Measurements from ENCODE around the gene RBFOX2. TPM values are rescaled to one million over a fixed set of nuclear protein-coding genes. Genes with fewer than 3 reads are reported as not detected.

The RBFOX2 gene
- total and polyA plus RNA-seq, 2 of the 13 experiments (the other 11 are each of a cell fraction or from before 2014, with no cell fraction given): 37.3 to 40.4 TPM

DNA sequence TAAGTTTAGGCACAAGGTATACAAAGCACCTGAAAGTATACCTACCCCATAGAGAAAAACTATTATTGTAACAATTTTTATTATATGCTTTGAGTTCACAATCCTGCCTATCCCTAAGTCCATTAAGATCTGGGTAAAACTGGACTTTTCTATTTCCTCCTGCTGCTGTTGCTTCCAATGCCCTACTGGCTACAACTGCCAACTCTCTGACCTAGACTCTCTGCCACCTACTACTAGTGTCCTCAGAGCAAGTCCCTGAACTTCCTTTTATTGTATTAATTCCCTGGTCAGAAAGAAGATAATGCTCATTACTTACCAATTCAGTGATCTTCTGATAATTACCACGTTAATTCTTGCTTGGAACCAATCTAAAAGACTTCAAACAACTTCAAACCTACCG lies 70.3 kb downstream of the RBFOX2 start (continued):
- TF ChIP-seq RORA (CRISPR knock-in tag; IDR thresholded peaks at IDR 0.05): no peak
- TF ChIP-seq ZSCAN31 (CRISPR knock-in tag; IDR thresholded peaks at IDR 0.05; ENCODE audit: low read depth): no peak
- TF ChIP-seq, protein P1, sequence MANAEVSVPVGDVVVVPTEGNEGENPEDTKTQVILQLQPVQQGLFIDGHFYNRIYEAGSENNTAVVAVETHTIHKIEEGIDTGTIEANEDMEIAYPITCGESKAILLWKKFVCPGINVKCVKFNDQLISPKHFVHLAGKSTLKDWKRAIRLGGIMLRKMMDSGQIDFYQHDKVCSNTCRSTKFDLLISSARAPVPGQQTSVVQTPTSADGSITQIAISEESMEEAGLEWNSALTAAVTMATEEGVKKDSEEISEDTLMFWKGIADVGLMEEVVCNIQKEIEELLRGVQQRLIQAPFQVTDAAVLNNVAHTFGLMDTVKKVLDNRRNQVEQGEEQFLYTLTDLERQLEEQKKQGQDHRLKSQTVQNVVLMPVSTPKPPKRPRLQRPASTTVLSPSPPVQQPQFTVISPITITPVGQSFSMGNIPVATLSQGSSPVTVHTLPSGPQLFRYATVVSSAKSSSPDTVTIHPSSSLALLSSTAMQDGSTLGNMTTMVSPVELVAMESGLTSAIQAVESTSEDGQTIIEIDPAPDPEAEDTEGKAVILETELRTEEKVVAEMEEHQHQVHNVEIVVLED (CRISPR knock-in tag; IDR thresholded peaks at IDR 0.05; ENCODE audit: borderline replicate concordance): no peak
- no peak for TF ChIP-seq ZNF589 (CRISPR knock-in tag; conservative IDR thresholded peaks at IDR 0.05)
- TF ChIP-seq, protein P2, sequence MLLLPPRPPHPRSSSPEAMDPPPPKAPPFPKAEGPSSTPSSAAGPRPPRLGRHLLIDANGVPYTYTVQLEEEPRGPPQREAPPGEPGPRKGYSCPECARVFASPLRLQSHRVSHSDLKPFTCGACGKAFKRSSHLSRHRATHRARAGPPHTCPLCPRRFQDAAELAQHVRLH (CRISPR knock-in tag; IDR thresholded peaks at IDR 0.05; ENCODE audit: borderline replicate concordance, low read depth): no peak

DNA sequence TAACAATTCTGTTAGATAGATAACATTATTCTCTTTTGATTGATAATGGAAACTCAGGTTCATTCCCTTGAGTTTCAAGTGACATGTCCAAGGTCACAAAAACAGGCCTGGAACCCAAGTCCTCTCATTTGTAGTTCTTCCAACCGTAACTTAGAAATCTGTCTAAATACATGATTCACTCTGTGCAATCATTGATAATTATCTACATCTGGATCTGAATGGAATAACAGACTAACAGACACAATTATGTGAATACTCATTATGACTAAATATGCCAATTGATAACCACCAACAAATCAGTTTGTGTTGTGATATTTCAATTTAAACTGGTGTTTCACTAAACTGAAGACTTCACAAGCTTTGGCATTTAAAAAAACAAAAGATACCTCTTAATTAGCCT lies 71.0 kb downstream of the RBFOX2 start:
- no TSS peak for BruUV-seq (replicated peaks)
- WGBS (ENCODE audit: low lambda C conversion rate): 100% methylated on average over 1 of the region's 1 CpG
- no peaks in the 10 kb centered on the region; the same call in 1 of the 2 replicates for H4K20me1 ChIP-seq (ENCODE audit: insufficient read depth, low read length)
- H3K4me1 ChIP-seq (ENCODE audit: insufficient read depth, low read length): no peaks in the 10 kb centered on the region; the same call in 1 of the 2 replicates
- intact Hi-C loops (cut with micrococcal nuclease; ENCODE audit: unreplicated experiment) (no loop called here), in situ Hi-C loops (cut with HindIII; ENCODE audit: extremely low pct_ligation_motif_present, low pct_unique_long_range_greater_than_20kb) (no loop called here)
- H3K27ac ChIP-seq (ENCODE audit: extremely low read length, insufficient read depth, low read length): no peak overlapping the region
- ATAC-seq (no peak), DNase-seq (ENCODE audit: low spot score) (no peak), FAIRE-seq (no peak)
- H3K36me3 ChIP-seq (replicated peaks in 1 of 2; ENCODE audit: control insufficient read depth in 1 of 2, insufficient read depth in 2 of 2, low read length in 2 of 2): no peaks in the 10 kb centered on the region
- H3K4me2 ChIP-seq (ENCODE audit: low read depth, low read length): no peak overlapping the region
- ChIA-PET POLR2A (no interaction called here), CTCF (ENCODE audit: low intra/inter-chr PET ratio, low total read pairs) (no interaction called here)
- TF ChIP-seq, protein P3, sequence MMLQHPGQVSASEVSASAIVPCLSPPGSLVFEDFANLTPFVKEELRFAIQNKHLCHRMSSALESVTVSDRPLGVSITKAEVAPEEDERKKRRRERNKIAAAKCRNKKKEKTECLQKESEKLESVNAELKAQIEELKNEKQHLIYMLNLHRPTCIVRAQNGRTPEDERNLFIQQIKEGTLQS (CRISPR knock-in tag; IDR thresholded peaks at IDR 0.05): no peak
- TF ChIP-seq ZNF3 (CRISPR knock-in tag; IDR thresholded peaks at IDR 0.05): no peak
- TF ChIP-seq DR1 (CRISPR knock-in tag; IDR thresholded peaks at IDR 0.05): no peak
- TF ChIP-seq, protein P4, sequence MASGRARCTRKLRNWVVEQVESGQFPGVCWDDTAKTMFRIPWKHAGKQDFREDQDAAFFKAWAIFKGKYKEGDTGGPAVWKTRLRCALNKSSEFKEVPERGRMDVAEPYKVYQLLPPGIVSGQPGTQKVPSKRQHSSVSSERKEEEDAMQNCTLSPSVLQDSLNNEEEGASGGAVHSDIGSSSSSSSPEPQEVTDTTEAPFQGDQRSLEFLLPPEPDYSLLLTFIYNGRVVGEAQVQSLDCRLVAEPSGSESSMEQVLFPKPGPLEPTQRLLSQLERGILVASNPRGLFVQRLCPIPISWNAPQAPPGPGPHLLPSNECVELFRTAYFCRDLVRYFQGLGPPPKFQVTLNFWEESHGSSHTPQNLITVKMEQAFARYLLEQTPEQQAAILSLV (CRISPR knock-in tag; IDR thresholded peaks at IDR 0.05; ENCODE audit: borderline replicate concordance): no peak
- TF ChIP-seq, protein P5, sequence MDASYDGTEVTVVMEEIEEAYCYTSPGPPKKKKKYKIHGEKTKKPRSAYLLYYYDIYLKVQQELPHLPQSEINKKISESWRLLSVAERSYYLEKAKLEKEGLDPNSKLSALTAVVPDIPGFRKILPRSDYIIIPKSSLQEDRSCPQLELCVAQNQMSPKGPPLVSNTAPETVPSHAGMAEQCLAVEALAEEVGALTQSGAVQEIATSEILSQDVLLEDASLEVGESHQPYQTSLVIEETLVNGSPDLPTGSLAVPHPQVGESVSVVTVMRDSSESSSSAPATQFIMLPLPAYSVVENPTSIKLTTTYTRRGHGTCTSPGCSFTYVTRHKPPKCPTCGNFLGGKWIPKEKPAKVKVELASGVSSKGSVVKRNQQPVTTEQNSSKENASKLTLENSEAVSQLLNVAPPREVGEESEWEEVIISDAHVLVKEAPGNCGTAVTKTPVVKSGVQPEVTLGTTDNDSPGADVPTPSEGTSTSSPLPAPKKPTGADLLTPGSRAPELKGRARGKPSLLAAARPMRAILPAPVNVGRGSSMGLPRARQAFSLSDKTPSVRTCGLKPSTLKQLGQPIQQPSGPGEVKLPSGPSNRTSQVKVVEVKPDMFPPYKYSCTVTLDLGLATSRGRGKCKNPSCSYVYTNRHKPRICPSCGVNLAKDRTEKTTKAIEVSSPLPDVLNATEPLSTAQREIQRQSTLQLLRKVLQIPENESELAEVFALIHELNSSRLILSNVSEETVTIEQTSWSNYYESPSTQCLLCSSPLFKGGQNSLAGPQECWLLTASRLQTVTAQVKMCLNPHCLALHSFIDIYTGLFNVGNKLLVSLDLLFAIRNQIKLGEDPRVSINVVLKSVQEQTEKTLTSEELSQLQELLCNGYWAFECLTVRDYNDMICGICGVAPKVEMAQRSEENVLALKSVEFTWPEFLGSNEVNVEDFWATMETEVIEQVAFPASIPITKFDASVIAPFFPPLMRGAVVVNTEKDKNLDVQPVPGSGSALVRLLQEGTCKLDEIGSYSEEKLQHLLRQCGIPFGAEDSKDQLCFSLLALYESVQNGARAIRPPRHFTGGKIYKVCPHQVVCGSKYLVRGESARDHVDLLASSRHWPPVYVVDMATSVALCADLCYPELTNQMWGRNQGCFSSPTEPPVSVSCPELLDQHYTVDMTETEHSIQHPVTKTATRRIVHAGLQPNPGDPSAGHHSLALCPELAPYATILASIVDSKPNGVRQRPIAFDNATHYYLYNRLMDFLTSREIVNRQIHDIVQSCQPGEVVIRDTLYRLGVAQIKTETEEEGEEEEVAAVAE (CRISPR knock-in tag; IDR thresholded peaks at IDR 0.05; ENCODE audit: borderline replicate concordance): no peak
- TF ChIP-seq MZF1 (CRISPR knock-in tag; IDR thresholded peaks at IDR 0.05; ENCODE audit: borderline replicate concordance): no peak
- TF ChIP-seq ZNF143 (CRISPR knock-in tag; IDR thresholded peaks at IDR 0.05): no peak
- TF ChIP-seq PCBP2 (optimal IDR thresholded peaks at IDR 0.05; ENCODE audit: low read depth, low read length, poor library complexity, severe bottlenecking): no peak
- no peak for TF ChIP-seq ELF1 (CRISPR knock-in tag; IDR thresholded peaks at IDR 0.05)
- TF ChIP-seq ZNF451 (CRISPR knock-in tag; IDR thresholded peaks at IDR 0.05): no peak
- TF ChIP-seq MIXL1 (CRISPR knock-in tag; IDR thresholded peaks at IDR 0.05): no peak
- TF ChIP-seq ZNF768 (CRISPR knock-in tag; IDR thresholded peaks at IDR 0.05): no peak
- H2AFZ ChIP-seq (ENCODE audit: low read length): no peak overlapping the region
- H3K9ac ChIP-seq (ENCODE audit: insufficient read depth, low read depth, low read length): no peak overlapping the region
- H3K9me3 ChIP-seq (ENCODE audit: low read length): no peaks in the 10 kb centered on the region
- no peaks in the 10 kb centered on the region for H3K27me3 ChIP-seq (ENCODE audit: control insufficient read depth in 1 of 2, insufficient read depth in 2 of 2, low read length in 2 of 2)
- H3K79me2 ChIP-seq (ENCODE audit: insufficient read depth, low read length): peaks cover 25% of the 10 kb centered on the region
- no peak overlapping the region for H3K4me3 ChIP-seq (replicated peaks in 1 of 3; ENCODE audit: insufficient read depth in 1 of 3, low read depth in 2 of 3, low read length in 3 of 3)
